HL-60 (cell line): ENCODE measurements around the gene SAMD3.

Experiments
- DNase-seq, 2 experiments: peaks; one replicate each; pipeline ENCODE4 v3.0.0-alpha.2; 2010 to 2020; ENCODE audit warnings: low read depth in 1 of 2, low spot score in 1 of 2
- H3K27ac ChIP-seq: fragments of 250-450 bp; sonication (Bioruptor Pico); replicated peaks from 2 replicates; pipeline ENCODE4 v1.5.1; 2020; ENCODE audit warnings: mild to moderate bottlenecking, moderate library complexity
- H3K27me3 ChIP-seq: fragments of 250-450 bp; sonication (Bioruptor Pico); 2 replicates; pipeline ENCODE4 v1.5.1; 2021; ENCODE audit warnings: mild to moderate bottlenecking, moderate library complexity; ENCODE audit not compliant: insufficient read depth, poor library complexity, severe bottlenecking
- H3K4me3 ChIP-seq: replicated peaks from 2 replicates; pipeline ENCODE4 v1.5.1; 2011; ENCODE audit warnings: mild to moderate bottlenecking, control low read depth, low read length; ENCODE audit not compliant: insufficient read depth
- GABPA ChIP-seq: IDR thresholded peaks from 2 replicates; pipeline ENCODE4 v1.6.1; 2012; ENCODE audit warnings: low read depth
- POLR2AphosphoS5 ChIP-seq: IDR thresholded peaks from 2 replicates; pipeline ENCODE4 v1.6.1; 2012; ENCODE audit warnings: low read depth
- SPI1 ChIP-seq: IDR thresholded peaks from 2 replicates; pipeline ENCODE4 v1.6.1; 2012; ENCODE audit warnings: low read depth, mild to moderate bottlenecking, borderline replicate concordance
- TF ChIP-seq, protein P1 (sequence below): IDR thresholded peaks from 2 replicates; pipeline ENCODE4 v1.6.1; 2012; ENCODE audit warnings: low read depth; ENCODE audit not compliant: insufficient replicate concordance
- TF ChIP-seq, protein P2 (sequence below): IDR thresholded peaks from one replicate; pipeline ENCODE4 v1.5.1; 2011; ENCODE audit warnings: low read length, control low read depth, inconsistent platforms; ENCODE audit not compliant: insufficient read depth

Gene SAMD3

DNA sequence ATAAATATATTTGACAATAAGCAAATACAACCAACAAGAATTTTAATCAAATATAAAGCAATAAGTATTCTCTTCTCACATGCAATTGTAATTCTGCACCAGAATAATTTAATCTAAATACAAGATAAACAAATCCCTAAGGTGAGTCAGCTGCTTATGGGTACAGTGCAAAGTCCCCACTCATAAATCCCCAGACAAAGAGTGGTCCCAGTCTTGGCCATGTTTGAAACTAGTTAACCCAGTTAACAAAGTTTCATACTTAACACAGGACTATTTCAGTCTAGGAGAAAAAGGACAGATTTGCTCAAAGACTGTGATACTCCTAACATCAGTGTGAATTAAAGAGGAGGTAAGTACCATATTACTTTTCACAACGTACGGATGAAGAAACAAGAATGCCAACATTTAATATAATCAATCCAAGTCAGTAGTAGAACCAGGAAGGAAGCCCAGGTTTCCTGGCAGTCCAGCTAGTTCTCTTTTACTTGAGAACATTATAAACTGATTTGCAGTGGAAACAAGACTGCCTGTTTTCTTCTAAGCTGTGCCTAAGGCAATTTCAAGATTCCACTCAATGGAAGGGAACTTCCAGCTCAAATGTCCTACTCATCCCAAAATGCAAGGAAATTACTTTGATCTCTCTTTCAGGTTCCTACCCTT is 10.4 kb downstream of the SAMD3 start:
- no peak for DNase-seq
- no peak overlapping the region for H3K27ac ChIP-seq
- TF ChIP-seq, protein P1, sequence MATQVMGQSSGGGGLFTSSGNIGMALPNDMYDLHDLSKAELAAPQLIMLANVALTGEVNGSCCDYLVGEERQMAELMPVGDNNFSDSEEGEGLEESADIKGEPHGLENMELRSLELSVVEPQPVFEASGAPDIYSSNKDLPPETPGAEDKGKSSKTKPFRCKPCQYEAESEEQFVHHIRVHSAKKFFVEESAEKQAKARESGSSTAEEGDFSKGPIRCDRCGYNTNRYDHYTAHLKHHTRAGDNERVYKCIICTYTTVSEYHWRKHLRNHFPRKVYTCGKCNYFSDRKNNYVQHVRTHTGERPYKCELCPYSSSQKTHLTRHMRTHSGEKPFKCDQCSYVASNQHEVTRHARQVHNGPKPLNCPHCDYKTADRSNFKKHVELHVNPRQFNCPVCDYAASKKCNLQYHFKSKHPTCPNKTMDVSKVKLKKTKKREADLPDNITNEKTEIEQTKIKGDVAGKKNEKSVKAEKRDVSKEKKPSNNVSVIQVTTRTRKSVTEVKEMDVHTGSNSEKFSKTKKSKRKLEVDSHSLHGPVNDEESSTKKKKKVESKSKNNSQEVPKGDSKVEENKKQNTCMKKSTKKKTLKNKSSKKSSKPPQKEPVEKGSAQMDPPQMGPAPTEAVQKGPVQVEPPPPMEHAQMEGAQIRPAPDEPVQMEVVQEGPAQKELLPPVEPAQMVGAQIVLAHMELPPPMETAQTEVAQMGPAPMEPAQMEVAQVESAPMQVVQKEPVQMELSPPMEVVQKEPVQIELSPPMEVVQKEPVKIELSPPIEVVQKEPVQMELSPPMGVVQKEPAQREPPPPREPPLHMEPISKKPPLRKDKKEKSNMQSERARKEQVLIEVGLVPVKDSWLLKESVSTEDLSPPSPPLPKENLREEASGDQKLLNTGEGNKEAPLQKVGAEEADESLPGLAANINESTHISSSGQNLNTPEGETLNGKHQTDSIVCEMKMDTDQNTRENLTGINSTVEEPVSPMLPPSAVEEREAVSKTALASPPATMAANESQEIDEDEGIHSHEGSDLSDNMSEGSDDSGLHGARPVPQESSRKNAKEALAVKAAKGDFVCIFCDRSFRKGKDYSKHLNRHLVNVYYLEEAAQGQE = no peak
- TF ChIP-seq, protein P2, sequence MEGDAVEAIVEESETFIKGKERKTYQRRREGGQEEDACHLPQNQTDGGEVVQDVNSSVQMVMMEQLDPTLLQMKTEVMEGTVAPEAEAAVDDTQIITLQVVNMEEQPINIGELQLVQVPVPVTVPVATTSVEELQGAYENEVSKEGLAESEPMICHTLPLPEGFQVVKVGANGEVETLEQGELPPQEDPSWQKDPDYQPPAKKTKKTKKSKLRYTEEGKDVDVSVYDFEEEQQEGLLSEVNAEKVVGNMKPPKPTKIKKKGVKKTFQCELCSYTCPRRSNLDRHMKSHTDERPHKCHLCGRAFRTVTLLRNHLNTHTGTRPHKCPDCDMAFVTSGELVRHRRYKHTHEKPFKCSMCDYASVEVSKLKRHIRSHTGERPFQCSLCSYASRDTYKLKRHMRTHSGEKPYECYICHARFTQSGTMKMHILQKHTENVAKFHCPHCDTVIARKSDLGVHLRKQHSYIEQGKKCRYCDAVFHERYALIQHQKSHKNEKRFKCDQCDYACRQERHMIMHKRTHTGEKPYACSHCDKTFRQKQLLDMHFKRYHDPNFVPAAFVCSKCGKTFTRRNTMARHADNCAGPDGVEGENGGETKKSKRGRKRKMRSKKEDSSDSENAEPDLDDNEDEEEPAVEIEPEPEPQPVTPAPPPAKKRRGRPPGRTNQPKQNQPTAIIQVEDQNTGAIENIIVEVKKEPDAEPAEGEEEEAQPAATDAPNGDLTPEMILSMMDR = no peak
- TF ChIP-seq POLR2AphosphoS5 = no peak
- no peak for TF ChIP-seq GABPA
- TF ChIP-seq SPI1 = no peak
- no peak overlapping the region for H3K4me3 ChIP-seq
- no peaks in the 10 kb centered on the region for H3K27me3 ChIP-seq

DNA sequence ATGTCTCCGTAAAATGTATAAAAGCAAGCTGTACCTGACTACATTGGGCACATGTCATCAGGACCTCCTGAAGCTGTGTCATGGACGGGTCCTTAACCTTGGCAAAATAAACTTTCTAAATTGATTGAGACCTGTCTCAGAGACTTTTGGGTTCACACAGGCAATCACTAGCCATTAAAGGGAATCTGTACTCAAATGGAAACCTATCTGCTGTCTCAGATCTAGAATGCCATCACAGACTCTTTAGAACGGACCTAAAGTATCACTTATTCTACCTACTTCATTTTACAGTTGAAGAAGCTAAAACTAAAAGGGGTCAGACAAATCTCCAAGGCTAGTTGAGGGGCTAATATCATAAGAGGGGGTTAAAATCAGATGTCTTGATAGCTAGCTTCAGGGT is 11.1 kb downstream of the SAMD3 start:
- H3K27me3 ChIP-seq = no peaks in the 10 kb centered on the region
- no peak for DNase-seq
- H3K27ac ChIP-seq = no peak overlapping the region
- TF ChIP-seq, protein P2 = no peak
- TF ChIP-seq GABPA (no peak), SPI1 (no peak), POLR2AphosphoS5 (no peak)
- TF ChIP-seq, protein P1 = no peak
- no peak overlapping the region for H3K4me3 ChIP-seq

DNA sequence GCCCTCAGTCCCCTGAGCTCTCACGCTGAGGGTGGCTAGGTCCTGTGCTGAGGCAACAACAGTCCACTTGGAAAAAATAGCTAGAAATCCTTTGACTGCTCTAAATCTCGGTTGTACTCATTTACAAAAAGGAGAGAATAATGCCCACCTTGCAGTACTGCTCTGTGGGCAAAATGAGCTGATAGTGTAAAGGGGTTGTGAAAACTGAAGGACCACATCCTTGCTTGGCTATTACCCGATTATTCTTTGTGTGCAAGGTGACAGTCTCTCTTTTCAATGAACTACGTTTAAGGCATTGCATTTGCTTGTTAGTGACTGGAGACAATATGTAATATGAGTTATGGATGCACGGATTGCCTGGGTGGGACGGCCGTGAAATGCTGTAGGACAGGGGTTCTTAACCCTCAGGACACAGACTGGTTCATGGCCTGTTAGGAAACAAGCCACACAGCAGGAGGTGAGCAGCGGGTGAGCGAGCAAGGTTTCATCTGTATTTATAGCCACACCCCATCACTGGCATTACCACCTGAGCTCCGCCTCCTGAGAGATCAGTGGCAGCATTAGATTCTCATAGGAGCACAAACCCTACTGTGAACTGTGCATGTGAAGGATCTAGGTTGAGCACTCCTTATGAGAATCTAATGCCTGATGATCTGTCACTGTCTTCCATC is 14.6 kb downstream of the SAMD3 start:
- no peak for TF ChIP-seq GABPA
- no peak for TF ChIP-seq SPI1
- TF ChIP-seq, protein P1 = no peak
- TF ChIP-seq, protein P2 = no peak
- Histone ChIP-seq H3K27me3 (no peaks in the 10 kb centered on the region), H3K4me3 (no peak overlapping the region), H3K27ac (no peak overlapping the region)
- DNase-seq = no peak
